IPS-NIHi11 (cell line): ENCODE data around the gene PPP4R1.
A peak's percentile ranks its signal among the peaks of the same experiment; 100 is the strongest.
"Not testable (repeated sequence)": the region's sequence is repeated elsewhere in the genome, so short reads cannot be mapped to it uniquely, and the experiment has no call there.

ENCODE experiments used
- DNase-seq: peaks from one replicate; pipeline ENCODE4 v3.0.0; 2012; ENCODE audit warnings: mixed read lengths, low spot score

PPP4R1 gene

GRCh38 chr18:9614401-9615279 is at the start of gene PPP4R1:
PPP4R1 (minus strand) TSS chr18:9614559; CDS start chr18:9614484, 75 bp downstream.
- DNase-seq, result peak; percentile 86

- DNase-seq, result no peak
These were observed 49.0 kb upstream of the PPP4R1 start for GRCh38 chr18:9663377-9663776.

- peak; percentile 30 for DNase-seq
These were observed 47.2 kb upstream of the PPP4R1 start for GRCh38 chr18:9661564-9661963.

GRCh38 chr18:9659499-9660375 is 45.4 kb upstream of the PPP4R1 start:
- DNase-seq, result no peak

GRCh38 chr18:9658087-9658641 is 43.8 kb upstream of the PPP4R1 start:
- no peak for DNase-seq

GRCh38 chr18:9655232-9655767 is 40.9 kb upstream of the PPP4R1 start:
- no peak for DNase-seq

- DNase-seq, result no peak
These were observed 39.0 kb upstream of the PPP4R1 start for GRCh38 chr18:9653390-9653789.

- DNase-seq, result no peak
These were observed 34.8 kb upstream of the PPP4R1 start for GRCh38 chr18:9649164-9649540.

GRCh38 chr18:9648431-9649163 is 34.2 kb upstream of the PPP4R1 start:
- DNase-seq, result no peak

GRCh38 chr18:9647496-9648323 is 33.4 kb upstream of the PPP4R1 start:
- DNase-seq, result no peak

- peak; percentile 80 for DNase-seq
These were observed 29.2 kb upstream of the PPP4R1 start for GRCh38 chr18:9643549-9643948.

- DNase-seq, result no peak
These were observed 28.6 kb upstream of the PPP4R1 start for GRCh38 chr18:9642799-9643462.

GRCh38 chr18:9641081-9641480 is 26.7 kb upstream of the PPP4R1 start:
- not testable (repeated sequence) for DNase-seq

GRCh38 chr18:9638886-9639285 is 24.5 kb upstream of the PPP4R1 start:
- no peak for DNase-seq

- DNase-seq, result no peak
These were observed 22.8 kb upstream of the PPP4R1 start for GRCh38 chr18:9637036-9637767.

GRCh38 chr18:9634856-9635255 is 20.5 kb upstream of the PPP4R1 start:
- DNase-seq, result no peak

GRCh38 chr18:9631814-9632496 is 17.6 kb upstream of the PPP4R1 start:
- DNase-seq, result no peak

- DNase-seq, result no peak
These were observed 16.1 kb upstream of the PPP4R1 start for GRCh38 chr18:9630444-9630843.

- DNase-seq, result no peak
These were observed 15.3 kb upstream of the PPP4R1 start for GRCh38 chr18:9629709-9630108.
